NCI-H2107 treated with DMSO at 0.1 percent for 48 hours (cell line): ENCODE measurements around the gene P3H3.

Experiments
- DNase-seq: peaks from one replicate; lab custom pipeline; 2025; ENCODE audit not compliant: unreplicated experiment; lab: John Stamatoyannopoulos, UW

P3H3 gene

GRCh38 chr12:6842075-6842474 is 13.9 kb downstream of the P3H3 start:
- DNase-seq, result no peak

- no peak for DNase-seq
Measured at GRCh38 chr12:6843118-6843902, 15.1 kb downstream of the P3H3 start.

GRCh38 chr12:6845395-6845794 is 17.2 kb downstream of the P3H3 start:
- DNase-seq, result no peak

- DNase-seq, result no peak
Measured at GRCh38 chr12:6846316-6846869, 18.2 kb downstream of the P3H3 start.

GRCh38 chr12:6847676-6848075 is 19.5 kb downstream of the P3H3 start:
- no peak for DNase-seq

- no peak for DNase-seq
Measured at GRCh38 chr12:6849427-6849826, 21.2 kb downstream of the P3H3 start.

GRCh38 chr12:6849976-6850560 is 21.9 kb downstream of the P3H3 start:
- no peak for DNase-seq

GRCh38 chr12:6850796-6851152 is 22.6 kb downstream of the P3H3 start:
- DNase-seq, result no peak

- DNase-seq, result peak; percentile 99
Measured at GRCh38 chr12:6851153-6851920, 23.1 kb downstream of the P3H3 start, which contains the start of gene CDCA3. TSS of gene CDCA3 (minus strand) at chr12:6851286. CDS start at chr12:6850952, 334 bp downstream.

GRCh38 chr12:6851921-6852650 is 23.9 kb downstream of the P3H3 start, which contains the start of gene USP5:
TSS of gene USP5 (plus strand) at chr12:6852150. CDS start at chr12:6852180, 30 bp downstream.
- DNase-seq, result peak; percentile 99

- no peak for DNase-seq
Measured at GRCh38 chr12:6852651-6853354, 24.6 kb downstream of the P3H3 start.

GRCh38 chr12:6853626-6854025 is 25.4 kb downstream of the P3H3 start:
- DNase-seq, result no peak

GRCh38 chr12:6854036-6854435 is 25.8 kb downstream of the P3H3 start:
- DNase-seq, result no peak

- DNase-seq, result no peak
Measured at GRCh38 chr12:6855322-6855721, 27.1 kb downstream of the P3H3 start.

GRCh38 chr12:6858799-6859198 is 30.6 kb downstream of the P3H3 start:
- DNase-seq, result no peak

GRCh38 chr12:6860116-6860515 is 31.9 kb downstream of the P3H3 start:
- DNase-seq, result no peak

GRCh38 chr12:6860942-6861341 is 32.7 kb downstream of the P3H3 start:
- no peak for DNase-seq

GRCh38 chr12:6861391-6861790 is 33.2 kb downstream of the P3H3 start:
- DNase-seq, result no peak

- DNase-seq, result no peak
Measured at GRCh38 chr12:6863033-6863432, 34.8 kb downstream of the P3H3 start.

GRCh38 chr12:6863586-6864321 is 35.5 kb downstream of the P3H3 start:
- no peak for DNase-seq
